ENCODE measurements around the gene PMEPA1.
"Not testable (repeated sequence)": the region's sequence is repeated elsewhere in the genome, so short reads cannot be mapped to it uniquely, and the experiment has no call there.

The PMEPA1 gene

GRCh38 chr20:57649617-57650015 is 60.2 kb downstream of the PMEPA1 start:
- no peak for DNase-seq

- no peak for DNase-seq
Measured at GRCh38 chr20:57648878-57649616, 60.8 kb downstream of the PMEPA1 start.

- no peak for DNase-seq
Measured at GRCh38 chr20:57647933-57648785, 61.7 kb downstream of the PMEPA1 start.

GRCh38 chr20:57647006-57647932 is 62.5 kb downstream of the PMEPA1 start:
- no peak for DNase-seq

- no peak for DNase-seq
Measured at GRCh38 chr20:57638895-57639236, 70.9 kb downstream of the PMEPA1 start.

- DNase-seq: no peak
Measured at GRCh38 chr20:57638173-57638894, 71.5 kb downstream of the PMEPA1 start.

GRCh38 chr20:57633945-57634491 is 75.8 kb downstream of the PMEPA1 start:
- DNase-seq: no peak

- DNase-seq: no peak
Measured at GRCh38 chr20:57632286-57632685, 77.5 kb downstream of the PMEPA1 start.

- DNase-seq: no peak
Measured at GRCh38 chr20:57630061-57630460, 79.8 kb downstream of the PMEPA1 start.

GRCh38 chr20:57629491-57629901 is 80.3 kb downstream of the PMEPA1 start:
- not testable (repeated sequence) for DNase-seq

GRCh38 chr20:57628962-57629308 is 80.9 kb downstream of the PMEPA1 start:
- not testable (repeated sequence) for DNase-seq

GRCh38 chr20:57628047-57628961 is 81.5 kb downstream of the PMEPA1 start:
- DNase-seq: peak; percentile 75

GRCh38 chr20:57627339-57627738 is 82.5 kb downstream of the PMEPA1 start:
- DNase-seq: no peak

GRCh38 chr20:57625978-57626377 is 83.8 kb downstream of the PMEPA1 start:
- no peak for DNase-seq

- no peak for DNase-seq
Measured at GRCh38 chr20:57625181-57625958, 84.4 kb downstream of the PMEPA1 start.

- no peak for DNase-seq
Measured at GRCh38 chr20:57624124-57624523, 85.7 kb downstream of the PMEPA1 start.

- DNase-seq: peak; percentile 58
Measured at GRCh38 chr20:57622579-57623381, 87.0 kb downstream of the PMEPA1 start.

GRCh38 chr20:57622201-57622570 is 87.6 kb downstream of the PMEPA1 start:
- DNase-seq: no peak

All from right forelimb (tissue), 1 donor.